Measurements from ENCODE around the gene CAPN2.
"Not testable (repeated sequence)": the region's sequence is repeated elsewhere in the genome, so short reads cannot be mapped to it uniquely, and the experiment has no call there.

Gene CAPN2

DNA sequence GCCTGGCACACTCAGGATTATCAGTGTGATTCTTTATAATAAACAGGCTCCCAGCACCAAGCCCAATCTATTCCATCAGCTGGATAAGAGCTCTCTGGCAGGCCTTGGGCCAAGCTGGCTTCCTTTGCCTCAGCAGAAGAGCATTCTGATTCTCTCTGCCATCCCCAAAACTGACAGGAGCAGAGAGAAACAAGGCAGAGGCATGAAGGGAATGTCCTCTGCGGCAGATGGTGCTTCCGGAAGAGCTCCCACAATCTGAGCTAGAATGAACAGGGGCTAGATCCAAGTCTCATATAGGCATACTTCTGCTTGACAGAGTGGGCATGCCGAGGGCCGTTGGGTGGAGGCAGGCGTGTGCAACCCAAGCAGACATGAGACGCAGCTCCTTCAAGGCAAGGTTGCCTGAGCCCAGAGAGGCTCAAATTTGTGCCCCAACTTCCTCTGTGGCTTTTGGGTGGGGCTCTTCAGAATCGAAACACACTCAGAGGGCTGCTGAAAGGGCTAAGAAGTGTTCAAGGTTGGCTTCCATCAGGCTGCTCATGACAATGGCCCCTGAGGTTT is 4.0 kb downstream of the CAPN2 start:
- peak; percentile 28 for FAIRE-seq
- DNase-seq (ENCODE audit: insufficient read length, low spot score) = peak; percentile 48

DNA sequence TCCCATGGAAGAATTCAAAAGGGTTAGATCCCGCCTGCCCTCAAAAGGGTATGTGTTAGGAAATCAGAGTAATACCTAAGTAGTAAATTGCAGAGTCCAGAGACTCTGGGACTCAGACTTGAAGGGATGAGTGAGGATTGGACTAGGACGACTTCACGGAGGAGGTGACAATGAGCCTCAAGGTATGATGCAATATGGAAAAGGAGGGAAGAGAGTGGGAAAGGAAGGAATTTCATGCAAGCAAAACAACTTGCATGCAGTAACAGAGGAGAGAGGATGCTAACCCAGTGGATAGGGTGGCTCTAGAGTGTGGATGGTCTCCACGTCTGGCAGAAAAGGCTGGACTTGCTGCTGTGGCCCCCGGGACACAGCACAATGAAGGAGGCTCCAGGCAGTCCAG is 4.8 kb downstream of the CAPN2 start:
- no peak for FAIRE-seq
- DNase-seq (ENCODE audit: insufficient read length, low spot score) = no peak

DNA sequence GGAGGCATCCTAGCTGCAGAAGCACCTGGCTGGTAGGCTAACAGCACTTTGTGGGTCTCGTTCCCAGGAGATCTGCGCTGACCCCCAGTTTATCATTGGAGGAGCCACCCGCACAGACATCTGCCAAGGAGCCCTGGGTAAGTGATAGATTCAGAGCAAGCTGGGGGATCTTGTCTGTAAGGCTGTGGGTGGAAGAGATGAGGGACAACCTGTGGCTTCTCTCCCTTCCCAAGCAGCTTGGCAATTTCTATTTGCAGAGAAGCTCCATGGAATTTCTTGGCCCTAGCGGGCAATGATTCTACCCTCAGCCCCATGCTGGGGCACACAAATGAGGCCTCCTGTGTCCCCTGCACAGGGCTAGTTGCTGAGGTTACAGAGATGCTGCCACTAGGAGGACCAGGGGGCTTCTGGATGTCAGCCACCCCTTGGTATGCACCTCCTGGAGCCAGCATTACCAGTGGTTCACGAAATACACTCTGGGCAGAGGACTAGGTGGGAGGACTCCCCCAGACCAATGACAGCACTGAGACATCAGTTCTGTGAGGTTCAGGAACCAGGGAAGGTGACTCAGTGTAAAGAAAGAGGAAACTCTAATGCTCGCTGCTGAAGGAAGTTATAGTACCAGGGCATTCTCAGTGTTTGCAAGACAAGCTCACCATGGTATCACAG is 5.5 kb downstream of the CAPN2 start:
- DNase-seq (ENCODE audit: insufficient read length, low spot score) (no peak), FAIRE-seq (no peak)

DNA sequence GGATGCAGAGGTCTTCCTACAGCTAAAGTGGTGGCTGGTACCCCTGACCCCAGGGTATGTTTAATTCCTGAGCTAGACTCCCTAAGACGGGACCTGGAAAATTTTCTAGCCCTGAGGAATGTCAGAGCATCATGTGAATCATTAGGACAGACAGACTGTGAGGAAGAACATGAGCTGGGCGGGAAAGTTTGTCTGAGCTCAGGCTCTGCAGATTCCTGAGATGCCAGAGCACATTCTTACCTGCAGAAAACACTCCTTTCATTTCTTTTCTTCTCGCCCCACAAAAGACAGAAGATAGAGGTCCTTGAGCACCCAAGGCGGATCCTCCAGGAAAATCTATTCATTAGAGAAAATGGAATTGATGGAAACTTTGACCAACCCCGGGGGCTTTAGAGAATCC is 6.5 kb downstream of the CAPN2 start:
- FAIRE-seq = no peak
- no peak for DNase-seq (ENCODE audit: insufficient read length, low spot score)

DNA sequence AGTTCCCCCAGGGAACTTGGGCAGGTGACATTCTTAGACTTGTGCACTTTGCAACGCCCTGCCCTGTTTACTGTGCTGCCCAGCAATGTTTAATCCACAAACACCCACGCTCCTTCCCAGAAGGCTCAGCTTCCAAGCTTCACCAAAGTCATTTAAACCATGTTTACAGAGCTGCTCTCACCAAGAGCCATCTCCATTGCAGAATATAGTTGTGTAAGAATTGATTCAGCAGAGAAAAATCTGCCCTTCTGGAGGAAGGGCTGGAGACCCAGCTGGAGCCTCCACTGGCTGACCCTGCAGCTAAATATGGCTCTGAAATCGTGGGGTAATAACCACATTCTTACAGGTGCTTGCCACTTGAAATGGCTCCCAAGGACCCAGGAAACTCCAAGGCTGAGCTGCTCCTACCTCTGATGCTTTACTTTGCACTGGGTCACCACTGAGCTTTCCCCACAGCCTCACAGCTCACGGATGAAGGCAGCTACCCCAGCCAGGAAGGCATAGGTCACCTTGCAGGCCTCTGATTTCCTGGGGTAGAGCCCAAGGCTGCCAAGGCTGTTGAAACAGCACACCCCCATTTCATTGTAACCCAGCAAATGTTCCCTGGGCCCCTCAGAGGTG is 8.7 kb downstream of the CAPN2 start:
- no peak for FAIRE-seq
- no peak for DNase-seq (ENCODE audit: insufficient read length, low spot score)

DNA sequence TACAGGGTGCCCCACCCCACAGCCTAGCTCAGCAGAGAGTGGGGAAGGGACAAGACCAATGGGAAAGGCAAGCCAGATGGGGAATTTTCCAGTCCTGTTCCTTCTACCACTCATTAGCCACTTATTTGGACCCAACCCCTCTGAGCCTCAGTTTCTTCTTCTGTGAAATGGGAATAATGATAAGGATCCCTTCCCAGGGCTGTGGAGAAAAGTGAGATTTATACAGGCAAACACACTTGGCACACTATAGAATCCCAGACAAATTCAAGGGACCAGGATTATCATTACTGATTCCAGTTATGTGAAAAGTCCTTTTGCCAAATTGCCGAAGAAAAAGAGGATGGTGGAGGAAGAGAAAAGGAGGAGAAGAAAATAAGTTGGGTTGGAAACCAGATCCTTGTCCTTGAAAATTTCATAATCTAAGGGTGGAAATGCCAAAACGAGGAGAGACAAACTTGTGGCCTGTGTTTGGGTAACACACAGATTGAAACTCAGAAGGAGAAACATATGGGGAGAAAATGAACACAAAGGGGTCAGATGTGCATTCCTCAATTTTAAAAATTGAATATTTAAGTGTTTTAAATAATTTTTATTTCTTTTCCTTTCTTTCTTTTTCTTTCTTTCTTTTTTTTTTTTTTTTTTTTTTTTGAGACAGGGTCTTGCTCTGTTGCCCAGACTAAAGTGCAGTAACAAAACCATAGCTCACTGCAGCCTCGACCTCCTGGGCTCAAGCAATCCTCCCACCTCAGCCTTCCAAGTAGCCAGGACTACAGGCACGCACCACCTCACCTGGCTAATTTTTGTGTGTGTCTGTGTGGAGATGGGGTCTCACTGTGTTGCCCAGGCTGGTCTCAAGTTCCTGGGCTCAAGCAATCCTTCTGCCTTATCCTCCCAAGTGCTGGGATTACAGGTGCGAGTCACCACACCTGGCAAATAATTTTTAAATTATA is 9.6 kb downstream of the CAPN2 start:
- no peak for FAIRE-seq
- DNase-seq (ENCODE audit: insufficient read length, low spot score) = no peak

- FAIRE-seq = no peak
These were observed 11.1 kb downstream of the CAPN2 start for GRCh38 chr1:223723351-223723904.

GRCh38 chr1:223724376-223724775 is 12.0 kb downstream of the CAPN2 start:
- FAIRE-seq (no peak), DNase-seq (ENCODE audit: insufficient read length, low spot score) (no peak)

More at GRCh38 chr1:223723351-223723904, 11.1 kb downstream of the CAPN2 start:
- no peak for DNase-seq (ENCODE audit: insufficient read length, low spot score)

- FAIRE-seq (no peak), DNase-seq (ENCODE audit: insufficient read length, low spot score) (no peak)
These were observed 13.2 kb downstream of the CAPN2 start for GRCh38 chr1:223725578-223725977.

GRCh38 chr1:223726380-223727001 is 14.2 kb downstream of the CAPN2 start:
- DNase-seq (ENCODE audit: insufficient read length, low spot score) (peak; percentile 60), FAIRE-seq (no peak)

DNA sequence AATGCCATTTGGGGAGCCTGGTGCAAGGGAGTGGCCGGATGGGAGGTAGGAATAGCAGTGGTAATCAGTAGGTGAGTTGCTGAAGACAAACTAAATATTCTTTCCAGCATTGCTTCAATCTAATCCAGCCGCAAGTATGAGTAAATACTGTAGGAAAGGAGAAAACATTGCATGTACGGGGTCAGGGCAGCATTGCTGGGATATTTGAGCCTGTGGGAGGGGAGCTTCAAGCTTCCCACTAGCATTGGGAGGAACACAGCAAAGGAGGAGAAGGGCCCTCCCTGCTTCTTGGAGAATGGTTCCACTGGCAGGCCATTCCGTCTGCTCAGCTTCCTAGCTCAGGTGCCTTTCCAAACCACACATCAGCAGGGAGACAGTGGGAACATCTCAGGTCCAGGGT is 15.2 kb downstream of the CAPN2 start:
- FAIRE-seq = no peak
- no peak for DNase-seq (ENCODE audit: insufficient read length, low spot score)

DNA sequence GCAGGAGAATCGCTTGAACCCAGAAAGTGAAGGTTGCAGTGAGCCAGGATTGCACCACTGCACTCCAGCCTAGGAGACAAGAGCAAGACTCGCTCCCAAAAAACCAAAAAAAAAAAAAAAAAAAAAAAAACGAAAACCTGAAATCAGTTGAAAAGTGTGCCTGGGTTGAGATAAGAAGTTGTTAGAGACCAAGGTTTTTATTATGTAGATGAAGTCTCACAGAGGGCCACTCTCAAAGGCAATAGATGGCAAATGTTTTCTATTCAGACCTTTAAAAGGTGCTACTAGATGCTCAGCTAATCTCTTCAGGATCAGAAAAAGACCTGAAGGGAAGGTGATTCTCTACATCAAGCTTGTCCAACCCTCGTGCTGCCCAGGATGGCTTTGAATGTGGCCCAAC is 17.6 kb downstream of the CAPN2 start:
- DNase-seq (ENCODE audit: insufficient read length, low spot score) (no peak), FAIRE-seq (no peak)

DNA sequence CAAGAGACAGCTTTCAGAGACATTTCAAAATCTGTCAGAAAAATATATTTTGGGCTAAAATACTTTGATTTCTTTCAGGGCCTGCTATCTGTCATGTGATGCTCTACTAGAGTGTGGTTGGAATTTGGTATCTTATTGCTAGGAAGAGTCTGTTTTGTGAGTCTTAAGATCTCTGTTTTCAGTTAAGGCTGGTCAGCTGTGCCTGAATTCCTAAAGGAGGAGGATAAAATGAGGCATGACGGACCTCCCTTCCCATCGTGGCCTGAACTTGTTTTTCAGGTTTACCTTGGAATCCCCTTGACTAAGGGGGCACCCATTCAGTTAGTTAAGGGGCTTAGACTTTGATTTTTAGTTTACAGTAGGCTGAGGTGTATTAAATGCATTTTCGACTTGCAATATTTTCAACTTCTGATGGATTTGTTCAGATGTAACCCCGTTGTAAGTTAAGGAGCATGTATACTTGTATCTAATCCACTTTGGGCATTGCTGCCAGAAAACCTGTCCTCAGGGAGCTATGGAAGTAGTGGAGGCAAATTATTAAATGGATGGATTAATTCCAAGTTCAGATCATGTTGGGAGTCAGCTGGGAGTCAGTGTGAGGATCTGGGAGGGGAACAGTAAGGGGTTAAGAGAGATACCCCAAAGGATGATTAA is 18.3 kb downstream of the CAPN2 start:
- FAIRE-seq (no peak), DNase-seq (ENCODE audit: insufficient read length, low spot score) (no peak)

GRCh38 chr1:223731133-223731770 is 18.9 kb downstream of the CAPN2 start:
- FAIRE-seq (no peak), DNase-seq (ENCODE audit: insufficient read length, low spot score) (no peak)

- FAIRE-seq = no peak
- no peak for DNase-seq (ENCODE audit: insufficient read length, low spot score)
These were observed 20.9 kb downstream of the CAPN2 start for GRCh38 chr1:223732993-223733798.

GRCh38 chr1:223733898-223734852 is 21.8 kb downstream of the CAPN2 start:
- DNase-seq (ENCODE audit: insufficient read length, low spot score) (no peak), FAIRE-seq (no peak)

DNA sequence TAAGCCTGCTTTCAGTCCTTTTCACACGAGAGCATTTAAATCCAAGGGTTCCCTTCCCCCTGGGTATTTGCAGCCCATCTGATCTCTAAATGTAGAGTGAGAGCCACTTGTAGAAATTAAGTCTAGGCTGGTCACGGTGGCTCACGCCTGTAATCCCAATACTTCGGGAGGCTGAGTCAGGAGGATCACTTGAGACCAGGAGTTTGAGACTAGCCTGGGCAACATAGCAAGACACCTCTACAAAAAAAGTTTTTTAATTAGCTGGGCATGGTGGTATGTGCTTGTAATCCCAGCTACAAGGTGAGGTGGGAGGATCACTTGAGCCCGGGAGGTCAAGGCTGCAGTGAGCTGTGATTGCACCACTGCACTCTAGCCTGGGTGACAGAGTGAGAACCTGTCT is 24.3 kb downstream of the CAPN2 start:
- DNase-seq (ENCODE audit: insufficient read length, low spot score); FAIRE-seq: not testable (repeated sequence)

GRCh38 chr1:223737342-223737741 is 25.0 kb downstream of the CAPN2 start:
- DNase-seq (ENCODE audit: insufficient read length, low spot score) (no peak), FAIRE-seq (no peak)

Measured in GM19239 (cell line).